ENCODE measurements around the gene ZCCHC7.
"Not testable (repeated sequence)": the region's sequence is repeated elsewhere in the genome, so short reads cannot be mapped to it uniquely, and the experiment has no call there.

ZCCHC7 gene

DNA sequence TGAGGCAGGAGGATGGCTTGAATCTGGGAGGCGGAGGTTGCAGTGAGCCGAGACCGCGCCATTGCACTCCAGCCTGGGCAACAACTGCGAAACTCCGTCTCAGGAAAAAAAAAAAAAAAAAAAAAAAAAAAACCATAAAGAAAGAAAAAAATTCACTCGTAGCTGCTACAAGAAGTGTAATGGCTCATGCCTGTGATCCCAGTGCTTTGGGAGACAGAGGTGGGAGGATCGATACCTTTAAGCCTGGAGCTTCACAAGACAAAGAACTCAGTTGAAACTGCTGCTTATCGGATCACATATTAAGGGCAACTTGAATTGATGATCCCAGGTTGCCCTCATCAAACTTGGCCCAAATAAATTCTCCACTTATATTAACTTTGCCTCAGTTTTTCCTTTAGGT is 1.0 kb upstream of the ZCCHC7 start:
- in situ Hi-C loops (cut with MboI; ENCODE audit: low sequenced_read_pairs) = loop anchor here (25.0 kb wide), 1 partner anchor 107 kb away; no protein-coding TSS in a partner anchor

DNA sequence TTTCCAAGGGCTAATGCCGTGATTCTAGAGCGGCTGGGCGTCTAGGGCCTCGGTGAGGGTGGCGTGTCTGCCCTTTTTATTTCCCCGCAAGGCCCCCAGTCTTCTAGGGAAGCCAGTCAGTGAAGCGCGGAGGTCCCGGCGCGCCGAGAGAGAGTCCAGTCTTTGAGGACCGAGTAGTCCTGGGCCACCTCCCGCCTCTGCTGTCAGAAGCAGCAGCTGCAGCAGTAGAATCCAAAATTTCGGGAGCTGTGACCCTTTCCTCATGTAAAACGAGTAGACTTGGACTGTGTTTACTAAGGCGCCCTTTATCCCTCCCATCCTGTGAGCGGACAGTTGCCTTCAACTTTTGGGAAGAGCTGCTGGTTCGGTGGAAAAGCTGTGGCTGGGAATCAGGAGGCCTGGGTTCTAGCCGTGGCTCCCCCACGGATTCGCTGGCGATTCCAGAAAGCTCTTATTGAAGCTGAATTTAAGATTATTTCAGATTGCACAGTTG is 515 bp downstream of the ZCCHC7 start:
- in situ Hi-C loops (cut with MboI; ENCODE audit: low sequenced_read_pairs) = loop anchor here (25.0 kb wide), 1 partner anchor 109 kb away; no protein-coding TSS in a partner anchor

DNA sequence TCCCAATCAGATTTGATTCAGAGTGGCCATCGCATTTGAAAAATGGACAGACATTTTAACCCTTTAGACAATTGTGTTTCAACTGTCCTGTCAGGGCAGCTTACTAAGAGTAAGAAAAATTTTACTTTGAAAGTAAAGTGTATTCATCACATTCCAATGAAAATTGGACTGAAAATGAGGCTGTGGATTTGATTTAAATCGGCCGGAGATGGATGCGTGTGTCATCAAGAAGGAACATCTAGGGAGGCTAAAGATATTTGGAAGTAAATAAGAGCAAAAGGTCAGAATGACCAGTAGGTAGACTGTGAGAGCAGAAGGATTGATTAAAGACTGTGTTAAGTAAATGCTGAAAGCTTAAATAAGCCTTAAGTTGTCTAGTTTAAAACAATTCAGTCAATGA is 1.5 kb downstream of the ZCCHC7 start:
- in situ Hi-C loops (cut with MboI; ENCODE audit: low sequenced_read_pairs) = loop anchor here (25.0 kb wide), 1 partner anchor 110 kb away; no protein-coding TSS in a partner anchor

DNA sequence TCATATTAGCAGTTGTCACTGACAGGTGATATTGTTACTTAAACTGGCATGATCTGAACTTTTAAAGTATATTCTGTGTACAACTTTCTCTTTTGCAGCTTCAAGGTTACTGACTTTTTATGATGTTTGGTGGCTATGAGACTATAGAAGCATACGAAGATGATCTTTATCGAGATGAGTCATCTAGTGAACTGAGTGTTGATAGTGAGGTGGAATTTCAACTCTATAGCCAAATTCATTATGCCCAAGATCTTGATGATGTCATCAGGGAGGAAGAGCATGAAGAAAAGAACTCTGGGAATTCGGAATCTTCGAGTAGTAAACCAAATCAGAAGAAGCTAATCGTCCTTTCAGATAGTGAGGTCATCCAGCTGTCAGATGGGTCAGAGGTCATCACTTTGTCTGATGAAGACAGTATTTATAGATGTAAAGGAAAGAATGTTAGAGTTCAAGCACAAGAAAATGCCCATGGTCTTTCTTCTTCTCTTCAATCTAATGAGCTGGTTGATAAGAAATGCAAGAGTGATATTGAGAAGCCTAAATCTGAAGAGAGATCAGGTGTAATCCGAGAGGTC is 5.9 kb downstream of the ZCCHC7 start:
- in situ Hi-C loops (cut with MboI; ENCODE audit: low sequenced_read_pairs) = no loop called here

DNA sequence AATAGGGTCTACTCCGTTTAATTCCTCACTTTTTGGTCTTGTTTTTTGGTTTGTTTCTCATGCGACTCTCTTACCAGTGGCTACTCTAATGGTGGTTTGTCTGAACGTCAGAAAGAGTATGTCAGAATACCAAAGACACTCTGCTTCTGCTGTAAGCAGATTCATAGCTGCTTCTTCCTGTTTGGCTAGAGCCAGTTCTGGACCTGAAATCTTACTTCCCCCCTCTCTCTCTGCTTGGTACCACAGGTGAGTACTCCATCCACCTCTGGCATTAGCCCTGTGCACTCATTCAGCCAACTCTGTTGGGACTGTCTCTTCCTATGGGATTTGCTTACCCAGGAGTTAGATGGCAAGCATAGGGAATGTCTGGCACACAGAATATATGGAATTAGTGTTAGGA is 6.6 kb downstream of the ZCCHC7 start:
- in situ Hi-C loops (cut with MboI; ENCODE audit: low sequenced_read_pairs) = no loop called here

DNA sequence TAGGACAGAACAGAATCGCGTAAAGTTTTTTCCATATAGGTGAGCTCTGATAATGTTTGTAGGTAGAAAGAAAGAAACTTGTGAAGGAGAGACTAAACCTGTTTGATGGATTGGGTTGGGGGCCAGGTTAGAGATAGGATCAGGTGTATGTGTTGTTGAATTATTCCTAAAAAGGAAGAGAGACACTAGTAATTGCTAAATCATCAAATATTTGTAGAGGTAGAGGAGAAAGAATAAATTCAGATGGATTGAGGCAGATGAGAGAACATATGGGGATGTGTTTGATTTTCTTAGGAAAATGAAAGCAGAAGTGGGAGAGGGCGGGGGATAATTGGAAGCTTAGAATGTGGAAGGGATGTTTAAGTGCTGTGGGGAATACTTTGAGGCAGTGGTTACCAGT is 7.7 kb downstream of the ZCCHC7 start:
- in situ Hi-C loops (cut with MboI; ENCODE audit: low sequenced_read_pairs) = no loop called here

DNA sequence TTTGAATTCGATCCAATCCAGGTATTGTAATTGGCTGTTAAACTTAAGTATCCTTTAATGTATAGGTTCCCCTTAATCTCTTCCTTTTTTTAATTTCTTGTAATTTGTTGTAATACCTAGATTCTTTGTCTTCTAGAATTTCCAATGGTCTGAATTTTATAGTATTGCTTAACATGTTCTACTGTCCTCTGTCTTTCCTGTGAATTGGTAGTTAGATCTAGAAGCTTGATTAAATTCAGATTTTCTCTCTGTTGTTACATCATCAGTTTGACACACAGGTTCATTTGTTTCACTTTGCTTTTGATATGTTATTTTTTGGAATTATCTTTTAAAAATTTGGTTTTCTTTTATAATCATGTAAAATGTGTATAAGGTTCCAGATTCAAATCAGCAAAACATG is 13.8 kb downstream of the ZCCHC7 start:
- in situ Hi-C loops (cut with MboI; ENCODE audit: low sequenced_read_pairs) = no loop called here

DNA sequence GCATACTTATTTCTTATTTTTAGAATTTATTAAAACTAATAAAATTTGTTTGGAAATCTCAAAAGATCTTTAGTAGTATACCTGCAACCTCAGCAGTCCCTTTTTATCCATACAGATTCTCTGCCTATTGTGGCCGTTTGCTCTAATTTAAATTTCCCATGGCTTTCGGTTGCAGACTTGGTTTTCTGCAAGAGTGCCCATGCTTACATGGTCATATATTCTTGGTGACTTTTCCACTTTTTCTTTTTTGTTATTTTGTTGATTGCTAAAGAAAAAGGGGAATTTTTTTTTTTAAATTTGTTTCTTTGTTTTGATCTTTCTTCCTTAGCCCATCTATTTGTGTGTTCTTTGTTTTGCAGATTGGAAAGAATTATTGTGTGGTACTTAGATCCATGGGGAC is 20.6 kb downstream of the ZCCHC7 start:
- in situ Hi-C loops (cut with MboI; ENCODE audit: low sequenced_read_pairs) = no loop called here

DNA sequence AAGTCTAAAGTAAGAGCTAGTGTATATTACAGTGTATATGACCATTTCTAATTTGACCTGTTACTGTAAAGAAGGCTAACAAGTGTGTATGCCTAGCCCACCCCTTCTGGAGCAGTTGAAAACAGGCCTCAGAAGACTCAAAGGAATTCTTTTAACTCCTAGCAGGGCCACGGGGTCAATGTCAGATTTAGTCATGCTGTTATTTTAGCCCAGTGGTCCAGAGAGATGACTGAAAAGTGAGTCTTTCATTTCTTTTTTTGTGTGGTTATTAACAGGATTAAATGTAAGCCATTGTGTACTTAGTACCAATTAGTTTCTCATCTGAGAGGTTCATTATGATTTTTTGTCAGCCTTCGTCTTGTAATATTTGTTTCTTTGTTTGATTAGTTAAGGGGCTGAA is 24.4 kb downstream of the ZCCHC7 start:
- in situ Hi-C loops (cut with MboI; ENCODE audit: low sequenced_read_pairs) = no loop called here

DNA sequence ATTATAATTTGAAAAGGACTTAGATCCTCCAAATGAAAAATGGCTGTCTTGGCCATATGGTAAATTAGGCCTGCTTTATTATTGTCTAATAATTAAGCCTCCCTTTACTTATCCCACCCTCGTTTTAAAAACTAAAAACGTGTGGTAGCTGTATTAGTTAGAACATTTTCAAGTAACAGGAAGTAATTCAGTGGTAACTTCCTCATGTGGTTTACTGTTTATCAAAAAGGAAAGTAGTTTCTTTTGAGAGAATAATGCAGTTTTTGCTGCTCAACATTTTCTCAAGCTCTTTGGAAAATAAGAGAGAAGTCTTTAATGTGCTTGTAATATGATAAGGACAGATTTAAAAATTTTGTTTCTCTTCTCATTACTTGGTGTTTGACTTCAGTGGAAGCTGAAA is 26.0 kb downstream of the ZCCHC7 start:
- in situ Hi-C loops (cut with MboI; ENCODE audit: low sequenced_read_pairs) = no loop called here

DNA sequence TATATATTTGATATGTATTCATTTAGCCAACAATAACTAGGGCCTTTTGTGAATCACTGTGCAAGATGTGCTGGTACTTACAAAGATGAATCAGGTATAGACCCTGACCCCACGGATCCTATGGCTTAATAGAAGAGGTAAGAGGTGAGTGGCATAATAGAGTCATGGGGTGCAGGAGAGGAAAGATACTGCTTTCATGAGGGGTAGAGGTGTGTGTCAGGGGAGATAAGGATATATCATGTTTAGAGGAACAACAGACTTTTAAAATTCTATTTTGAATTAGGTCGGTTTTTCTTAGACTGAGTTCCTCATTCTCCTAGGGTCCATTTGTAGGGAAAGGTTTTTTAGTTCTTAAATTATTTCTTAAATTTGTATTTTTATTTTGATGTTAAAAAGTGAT is 27.8 kb downstream of the ZCCHC7 start:
- in situ Hi-C loops (cut with MboI; ENCODE audit: low sequenced_read_pairs) = no loop called here

DNA sequence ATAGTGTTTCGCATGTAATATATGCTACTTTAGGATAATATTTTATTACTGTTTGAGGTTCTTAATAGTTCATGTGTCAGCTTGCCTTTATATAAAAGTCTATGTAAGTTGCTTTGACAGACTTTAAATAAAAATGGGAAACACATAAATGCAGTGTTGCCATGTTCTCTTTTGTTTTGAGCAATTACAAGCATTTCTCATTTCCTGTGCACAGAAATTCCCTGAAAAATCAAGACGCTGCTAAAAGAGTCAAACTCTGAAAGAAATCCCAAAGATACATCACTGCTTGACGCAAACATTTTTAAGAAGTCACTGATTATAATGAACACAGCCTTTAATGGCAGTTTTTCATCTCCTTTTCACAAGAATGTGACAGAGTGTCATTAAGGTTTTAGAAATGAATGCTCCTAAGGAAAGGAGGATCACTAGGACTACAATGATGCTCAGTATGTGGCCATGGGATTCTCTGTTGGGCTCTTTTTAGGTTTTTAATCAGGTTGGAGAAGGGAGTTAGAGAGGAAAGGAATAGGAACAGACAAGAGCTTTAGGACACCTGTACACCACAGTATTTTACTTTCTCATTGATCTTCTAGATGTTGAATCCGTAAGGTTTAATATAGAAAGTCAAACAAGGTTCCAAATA is 29.4 kb downstream of the ZCCHC7 start:
- in situ Hi-C loops (cut with MboI; ENCODE audit: low sequenced_read_pairs) = no loop called here

DNA sequence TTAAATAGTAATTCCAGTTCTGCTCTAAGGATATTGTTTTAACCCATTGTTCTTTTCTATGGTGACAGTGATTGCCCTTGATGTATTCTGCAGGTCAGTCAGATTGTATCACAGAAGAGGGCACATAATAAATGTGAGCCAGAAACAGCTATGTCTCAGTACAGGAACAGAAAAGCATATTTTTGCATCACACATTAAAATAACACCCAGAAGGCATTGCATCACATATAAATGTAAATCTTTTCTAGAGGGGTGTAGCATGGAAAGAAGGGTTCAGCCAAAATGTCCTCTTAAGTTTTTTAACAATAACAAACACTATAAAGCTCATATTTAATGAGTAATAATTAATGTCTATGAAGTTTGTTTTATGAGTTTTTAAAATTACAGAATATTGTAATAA is 30.0 kb downstream of the ZCCHC7 start:
- in situ Hi-C loops (cut with MboI; ENCODE audit: low sequenced_read_pairs) = no loop called here

DNA sequence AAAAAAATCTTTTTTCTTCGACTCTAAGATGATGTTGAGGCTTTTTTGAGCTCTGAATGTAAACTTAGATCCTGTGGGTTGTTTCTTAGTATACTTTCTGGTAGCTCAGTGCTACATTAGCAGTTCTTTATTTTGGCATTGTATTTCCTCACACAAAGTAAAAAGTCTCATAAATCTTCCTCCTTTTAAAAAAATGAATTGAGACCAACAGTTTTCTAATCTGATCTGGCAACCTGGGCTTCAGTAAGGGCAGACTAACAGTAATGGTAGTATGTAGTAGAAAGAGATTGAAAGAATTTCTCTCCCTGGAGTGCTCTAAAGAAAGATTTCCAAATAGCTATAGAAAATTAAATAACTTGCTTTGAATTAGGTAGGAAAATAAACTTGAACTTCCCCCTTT is 31.4 kb downstream of the ZCCHC7 start:
- in situ Hi-C loops (cut with MboI; ENCODE audit: low sequenced_read_pairs) = no loop called here

DNA sequence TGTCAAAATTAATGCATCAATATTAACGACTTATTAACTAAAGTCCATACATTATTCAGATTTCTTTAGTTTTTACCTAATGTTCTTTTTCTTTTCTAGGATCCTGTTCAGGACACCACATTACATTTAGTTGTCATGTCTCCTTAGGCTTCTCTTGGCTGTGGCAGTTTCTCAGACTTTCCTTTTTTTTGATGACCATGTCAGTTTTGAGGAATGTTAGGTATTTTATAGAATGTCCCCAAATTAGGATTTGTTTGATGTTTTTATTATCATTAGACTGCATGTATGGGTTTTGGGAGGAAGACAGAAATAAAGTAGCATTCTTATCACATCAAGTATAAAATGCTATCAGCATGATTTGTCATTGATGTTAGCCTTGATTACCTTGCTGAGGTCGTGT is 32.0 kb downstream of the ZCCHC7 start:
- in situ Hi-C loops (cut with MboI; ENCODE audit: low sequenced_read_pairs) = no loop called here

DNA sequence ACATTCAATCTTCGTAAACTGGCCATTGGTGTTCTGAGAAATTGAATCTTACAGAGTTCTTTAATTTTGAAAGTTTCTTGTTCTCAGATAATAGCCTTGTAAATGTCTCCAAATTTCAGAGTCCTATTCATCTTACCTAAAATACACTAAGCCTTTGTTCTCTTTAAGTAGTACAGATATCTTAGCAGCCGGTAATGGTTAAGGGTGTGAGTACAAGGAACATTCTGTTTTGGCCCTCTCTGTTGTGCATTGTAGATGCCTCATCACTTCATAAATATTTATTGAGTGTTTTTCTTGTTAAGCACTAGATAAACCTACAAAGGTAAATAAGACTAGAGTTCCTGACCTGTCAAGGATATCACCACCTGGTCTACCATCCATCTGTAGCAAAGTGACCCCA is 35.2 kb downstream of the ZCCHC7 start:
- in situ Hi-C loops (cut with MboI; ENCODE audit: low sequenced_read_pairs) = no loop called here

DNA sequence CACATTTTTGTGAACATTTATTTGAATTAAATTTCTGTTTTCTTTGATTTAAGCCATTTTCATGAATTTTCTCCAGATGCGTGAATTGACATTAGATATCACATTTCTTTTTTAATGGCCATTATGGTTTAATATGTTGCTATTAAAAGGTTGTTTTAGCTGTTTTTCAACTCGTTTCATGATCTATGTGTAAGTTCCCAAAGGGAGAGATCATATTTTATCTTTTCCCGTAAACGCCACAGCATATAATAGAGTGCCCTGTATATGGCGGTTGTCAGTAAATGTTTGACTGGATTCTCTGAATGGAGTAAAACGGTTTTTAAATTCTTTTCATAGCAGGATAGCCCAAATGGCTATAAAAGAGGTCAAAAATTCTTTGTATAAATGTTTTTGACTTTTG is 35.8 kb downstream of the ZCCHC7 start:
- in situ Hi-C loops (cut with MboI; ENCODE audit: low sequenced_read_pairs) = no loop called here

DNA sequence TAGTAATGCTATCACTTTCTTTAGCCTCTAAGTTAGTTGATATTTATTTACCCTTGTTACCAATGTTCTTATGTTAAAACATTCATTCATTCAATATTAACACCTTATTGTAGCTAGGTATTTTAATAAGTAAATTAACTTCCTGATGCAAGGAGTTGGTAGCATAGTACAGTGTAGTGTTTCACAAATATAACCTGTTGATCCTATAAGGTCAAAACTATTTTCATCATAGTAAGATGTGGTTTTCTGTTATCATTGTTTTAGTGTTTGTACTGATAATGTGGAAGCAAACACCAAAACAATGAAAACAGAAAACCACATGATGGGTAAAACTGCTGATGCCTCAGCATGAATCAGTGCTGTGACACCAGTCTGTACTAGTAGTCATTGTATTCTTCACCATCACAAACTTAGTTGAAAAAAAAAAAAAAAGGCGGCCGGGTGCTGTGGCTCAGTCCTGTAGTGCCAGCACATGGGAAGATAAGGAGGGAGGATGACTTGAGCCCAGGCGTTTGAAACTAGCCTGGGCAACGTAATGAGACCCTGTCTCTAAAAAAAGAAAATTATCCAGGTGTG is 36.5 kb downstream of the ZCCHC7 start:
- in situ Hi-C loops (cut with MboI; ENCODE audit: low sequenced_read_pairs) = no loop called here

DNA sequence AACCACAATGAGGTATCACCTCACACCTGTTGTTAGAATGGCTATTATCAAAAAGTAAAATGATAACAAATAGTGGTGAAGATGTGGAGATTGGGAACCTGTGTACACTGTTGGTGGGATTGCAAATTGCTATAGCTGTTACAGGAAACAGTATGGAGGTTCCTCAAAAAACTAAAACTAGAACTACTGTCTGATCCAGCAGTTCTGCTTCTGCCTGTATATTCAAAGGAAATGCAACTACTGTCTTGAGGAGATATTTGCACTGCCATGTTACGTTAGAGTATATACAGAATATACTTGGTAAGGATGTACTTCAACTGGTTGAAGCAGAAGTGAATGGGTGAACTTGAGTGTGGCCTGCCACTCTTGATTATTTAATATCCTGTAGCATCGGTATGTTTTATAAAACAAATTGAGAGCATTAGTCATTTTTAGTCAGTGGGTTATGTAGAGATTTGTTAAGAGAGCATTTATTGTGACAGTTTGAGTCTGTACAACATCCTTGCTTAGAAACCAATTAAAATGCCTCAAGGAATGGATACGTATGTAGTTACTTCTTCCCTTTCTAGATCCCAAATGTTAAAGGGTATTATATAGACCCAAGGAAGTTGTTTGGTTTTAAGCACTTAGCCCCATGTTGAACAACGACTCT is 37.5 kb downstream of the ZCCHC7 start:
- in situ Hi-C loops (cut with MboI; ENCODE audit: low sequenced_read_pairs) = no loop called here

DNA sequence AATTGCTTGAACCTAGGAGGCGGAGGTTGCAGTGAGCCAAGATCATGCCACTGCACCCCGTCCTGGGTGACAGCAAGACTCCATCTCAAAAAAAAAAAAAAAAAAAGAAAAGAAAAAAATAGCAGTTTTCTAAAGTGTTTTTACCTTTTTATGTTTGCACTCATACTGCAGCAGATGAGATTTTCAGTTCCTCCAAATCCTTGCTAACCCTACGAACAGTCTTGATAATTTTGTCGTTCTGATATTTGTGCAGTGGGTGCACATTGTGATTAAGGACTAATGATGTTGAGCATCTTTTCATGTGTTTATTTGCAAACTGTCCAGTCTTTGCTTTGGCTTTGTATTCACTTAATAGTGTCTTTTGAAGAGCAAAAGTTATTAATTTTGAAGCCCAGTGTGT is 42.9 kb downstream of the ZCCHC7 start:
- in situ Hi-C loops (cut with MboI; ENCODE audit: low sequenced_read_pairs) = no loop called here

DNA sequence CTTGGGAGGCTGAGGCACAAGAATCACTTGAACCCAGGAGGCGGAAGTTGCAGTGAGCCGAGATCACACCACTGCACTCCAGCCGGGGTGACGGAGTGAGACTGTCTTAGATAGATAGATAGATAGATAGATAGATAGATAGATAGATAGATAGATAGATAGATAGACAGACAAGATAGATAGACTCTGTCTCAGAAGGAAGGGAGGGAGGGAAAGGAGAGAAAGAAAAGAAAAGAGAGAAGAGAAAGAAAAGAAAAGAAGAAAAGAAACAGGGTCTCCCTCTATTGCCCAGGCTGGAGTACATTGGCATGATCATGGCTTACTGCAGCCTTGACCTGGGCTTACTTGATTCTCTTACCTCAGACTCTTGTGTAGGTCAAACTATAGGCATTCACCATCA is 44.0 kb downstream of the ZCCHC7 start:
- in situ Hi-C loops (cut with MboI; ENCODE audit: low sequenced_read_pairs) = not testable (repeated sequence)

DNA sequence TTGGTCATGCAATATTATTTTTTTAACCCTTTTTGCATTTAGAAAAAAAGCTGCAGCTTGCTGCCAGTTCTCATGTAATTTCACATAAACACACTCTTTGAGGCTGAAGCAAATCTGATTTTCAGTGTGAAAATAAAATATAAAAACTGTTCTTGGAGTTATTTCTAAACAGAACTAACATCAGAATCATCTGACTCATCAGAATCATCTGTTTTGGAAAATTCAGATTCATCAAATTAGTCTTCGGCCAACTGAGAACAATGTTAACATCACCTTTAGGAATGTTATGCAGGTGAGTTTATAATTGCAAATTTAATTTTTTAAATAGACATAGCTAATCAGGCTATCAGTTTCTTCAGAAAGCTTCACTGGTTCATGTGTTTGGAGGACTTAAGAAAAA is 45.3 kb downstream of the ZCCHC7 start:
- in situ Hi-C loops (cut with MboI; ENCODE audit: low sequenced_read_pairs) = no loop called here
